ENCODE results near the gene MICAL3. TPM values are rescaled to one million over a fixed set of nuclear protein-coding genes. Genes with fewer than 3 reads are reported as not detected.

MICAL3 gene
- polyA plus RNA-seq, 4 donors = 3.2 to 31.4 (median 10.0) TPM

DNA sequence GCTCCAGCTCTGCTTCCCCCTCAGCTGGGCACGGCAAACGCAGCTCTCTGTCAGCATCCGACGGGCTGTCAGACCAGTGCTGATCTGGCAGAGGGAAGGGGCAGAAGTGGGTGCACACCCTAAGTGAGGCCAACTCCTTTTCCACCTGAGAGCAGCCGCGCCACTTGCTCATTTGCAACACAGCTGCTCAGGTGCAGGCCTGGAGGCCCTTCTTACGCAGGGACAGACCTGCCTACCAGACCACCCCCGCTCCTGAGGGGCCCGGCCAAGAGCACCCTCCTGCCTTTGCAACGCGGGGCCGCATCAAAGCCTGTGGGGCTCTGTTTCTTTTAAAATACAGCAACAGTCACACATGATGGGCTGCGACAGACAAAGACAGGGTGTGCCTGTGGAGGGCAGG, 202.3 kb downstream of the MICAL3 start:
- FAIRE-seq (no peak), DNase-seq (no peak)
- H3K27me3 ChIP-seq (ENCODE audit: control insufficient read depth in 3 of 3, insufficient read depth in 3 of 3, low read length in 3 of 3) = no peaks in the 10 kb centered on the region
- H3K27ac ChIP-seq (ENCODE audit: low read depth in 1 of 3, low read length in 2 of 3) = no peak overlapping the region
- WGBS, 3 donors = 93 to 96% (median 93%) methylated on average over 13 of the region's 13 CpGs
- H3K36me3 ChIP-seq (ENCODE audit: control insufficient read depth in 3 of 3, insufficient read depth in 2 of 3, low read depth in 1 of 3, low read length in 3 of 3) = peaks cover 3 to 83% (median 4%) of the 10 kb centered on the region in 3 donors
- H3K4me3 ChIP-seq (ENCODE audit: low read depth in 1 of 3, low read length in 3 of 3) = no peak overlapping the region
- H3K4me1 ChIP-seq (ENCODE audit: control insufficient read depth in 3 of 3, insufficient read depth in 2 of 3, low read depth in 1 of 3, low read length in 2 of 3) = no peaks in the 10 kb centered on the region
- no peaks in the 10 kb centered on the region for H3K9me3 ChIP-seq (ENCODE audit: control insufficient read depth in 2 of 2, insufficient read depth in 1 of 2, low read depth in 1 of 2, low read length in 1 of 2)

DNA sequence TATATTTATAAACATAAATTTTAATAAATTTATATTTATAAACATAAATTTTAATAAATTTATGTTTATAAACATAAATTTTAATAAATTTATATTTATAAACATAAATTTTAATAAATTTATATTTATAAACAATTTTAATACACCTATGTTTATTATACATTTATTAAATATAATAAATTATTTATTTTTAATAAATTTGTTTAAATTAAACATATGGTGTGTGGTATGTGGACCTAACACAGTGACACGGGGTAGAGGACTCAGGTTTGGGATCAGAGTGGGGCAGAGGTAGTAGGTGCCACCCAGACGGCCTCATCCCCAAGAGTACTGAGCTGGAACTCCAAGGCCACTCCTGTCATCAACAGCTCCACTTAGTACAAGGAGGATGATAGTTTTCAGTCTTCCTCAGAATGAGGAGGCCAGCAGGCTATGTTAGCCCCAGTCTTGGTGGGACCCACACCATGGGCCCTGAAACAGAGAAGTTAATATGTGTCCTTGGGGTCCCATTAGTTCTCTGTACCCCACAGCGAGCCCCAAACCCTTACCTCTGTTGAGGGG, 203.4 kb downstream of the MICAL3 start:
- no peak for DNase-seq
- 91 to 97% (median 92%) methylated on average over 3 of the region's 3 CpGs for WGBS, 3 donors
- Histone ChIP-seq H3K27me3 (ENCODE audit: control insufficient read depth in 3 of 3, insufficient read depth in 3 of 3, low read length in 3 of 3) (no peaks in the 10 kb centered on the region), H3K36me3 (ENCODE audit: control insufficient read depth in 3 of 3, insufficient read depth in 2 of 3, low read depth in 1 of 3, low read length in 3 of 3) (peaks cover 3 to 83% (median 4%) of the 10 kb centered on the region in 3 donors), H3K4me1 (ENCODE audit: control insufficient read depth in 3 of 3, insufficient read depth in 2 of 3, low read depth in 1 of 3, low read length in 2 of 3) (no peaks in the 10 kb centered on the region), H3K27ac (ENCODE audit: low read depth in 1 of 3, low read length in 2 of 3) (no peak overlapping the region), H3K9me3 (ENCODE audit: control insufficient read depth in 2 of 2, insufficient read depth in 1 of 2, low read depth in 1 of 2, low read length in 1 of 2) (no peaks in the 10 kb centered on the region), H3K4me3 (ENCODE audit: low read depth in 1 of 3, low read length in 3 of 3) (no peak overlapping the region)
- FAIRE-seq = peak; percentile 100

DNA sequence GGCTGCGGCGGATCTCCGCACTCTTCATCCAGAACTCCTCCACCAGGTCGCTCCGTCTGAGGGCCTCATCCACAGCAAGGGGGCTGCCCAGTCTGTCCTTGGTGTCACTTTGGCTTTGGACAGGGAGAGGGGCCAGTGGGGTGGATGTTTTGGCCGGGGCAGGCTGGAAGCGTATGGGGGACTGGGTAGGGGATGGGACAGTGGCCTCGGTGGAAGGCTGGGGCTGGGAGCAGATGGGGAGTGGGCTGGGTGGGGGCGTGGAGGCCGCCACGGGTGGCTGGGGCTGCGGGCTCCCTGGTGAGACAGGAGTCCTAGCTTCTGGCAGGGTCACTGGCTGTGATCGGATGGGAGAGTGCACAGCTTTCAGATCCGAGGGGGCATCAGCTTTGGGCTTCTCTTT, 205.7 kb downstream of the MICAL3 start:
- FAIRE-seq = no peak
- DNase-seq = no peak
- Histone ChIP-seq H3K27ac (ENCODE audit: low read depth in 1 of 3, low read length in 2 of 3) (no peak overlapping the region), H3K36me3 (ENCODE audit: control insufficient read depth in 3 of 3, insufficient read depth in 2 of 3, low read depth in 1 of 3, low read length in 3 of 3) (peaks cover 3 to 82% (median 4%) of the 10 kb centered on the region in 3 donors), H3K4me3 (ENCODE audit: low read depth in 1 of 3, low read length in 3 of 3) (no peak overlapping the region), H3K27me3 (ENCODE audit: control insufficient read depth in 3 of 3, insufficient read depth in 3 of 3, low read length in 3 of 3) (no peaks in the 10 kb centered on the region), H3K9me3 (ENCODE audit: control insufficient read depth in 2 of 2, insufficient read depth in 1 of 2, low read depth in 1 of 2, low read length in 1 of 2) (no peaks in the 10 kb centered on the region), H3K4me1 (ENCODE audit: control insufficient read depth in 3 of 3, insufficient read depth in 2 of 3, low read depth in 1 of 3, low read length in 2 of 3) (no peaks in the 10 kb centered on the region)
- 92 to 95% (median 92%) methylated on average over 14 of the region's 14 CpGs for WGBS, 3 donors

DNA sequence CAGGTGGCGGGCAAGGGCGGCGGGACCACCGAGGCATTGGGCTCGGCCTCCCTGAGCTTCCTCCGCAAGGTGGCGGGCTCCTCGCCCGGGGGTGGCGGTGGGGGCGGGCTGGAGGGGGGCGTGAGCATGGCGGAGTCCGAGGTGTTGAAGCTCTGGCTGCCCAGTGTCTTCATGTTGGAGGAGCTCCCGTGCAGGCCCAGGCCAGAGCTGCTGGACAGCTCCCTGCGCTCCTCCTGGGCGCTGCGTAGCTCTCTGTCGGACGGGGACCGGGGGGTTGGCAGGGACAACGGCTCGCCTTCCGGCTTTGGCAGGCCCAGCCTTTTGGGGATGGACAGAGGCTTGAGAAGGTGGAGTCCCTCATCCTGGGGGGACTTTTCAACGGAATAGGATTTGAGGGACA, 206.2 kb downstream of the MICAL3 start:
- Histone ChIP-seq H3K36me3 (ENCODE audit: control insufficient read depth in 3 of 3, insufficient read depth in 2 of 3, low read depth in 1 of 3, low read length in 3 of 3) (peaks cover 3 to 84% (median 4%) of the 10 kb centered on the region in 3 donors), H3K4me1 (ENCODE audit: control insufficient read depth in 3 of 3, insufficient read depth in 2 of 3, low read depth in 1 of 3, low read length in 2 of 3) (no peaks in the 10 kb centered on the region)

DNA sequence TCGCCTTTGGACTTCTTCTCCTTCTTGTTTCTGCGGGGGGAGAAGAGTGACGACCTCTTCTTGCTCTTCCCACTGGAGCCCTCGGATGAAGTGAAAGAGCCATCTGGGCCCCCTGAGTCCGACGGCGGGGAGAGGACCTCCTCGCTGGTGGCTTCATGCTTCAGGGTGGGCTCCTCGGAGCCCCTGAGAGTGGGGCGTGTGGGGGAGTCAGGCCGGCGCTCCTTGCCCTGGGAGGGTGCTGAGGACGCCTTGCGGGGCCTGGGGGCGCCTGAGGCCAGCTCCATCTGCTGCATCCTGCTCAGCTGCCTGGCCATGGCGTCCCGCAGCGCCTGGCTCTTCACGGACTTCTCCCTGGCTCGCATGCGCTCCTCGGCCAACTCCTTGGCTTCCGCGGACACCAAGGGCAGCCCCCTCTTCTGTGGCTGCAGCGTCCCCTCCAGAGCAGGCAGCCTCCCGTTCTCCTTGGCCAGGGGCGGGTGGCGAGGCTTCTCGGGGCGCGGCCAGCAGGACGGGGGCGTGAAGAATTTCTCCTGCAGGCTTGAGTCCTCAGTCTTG, 206.8 kb downstream of the MICAL3 start:
- H3K4me3 ChIP-seq (ENCODE audit: low read depth in 1 of 3, low read length in 3 of 3) = no peak overlapping the region
- H3K27me3 ChIP-seq (ENCODE audit: control insufficient read depth in 3 of 3, insufficient read depth in 3 of 3, low read length in 3 of 3) = no peaks in the 10 kb centered on the region
- no peak overlapping the region for H3K27ac ChIP-seq (ENCODE audit: low read depth in 1 of 3, low read length in 2 of 3)
- H3K4me1 ChIP-seq (ENCODE audit: control insufficient read depth in 3 of 3, insufficient read depth in 2 of 3, low read depth in 1 of 3, low read length in 2 of 3) = no peaks in the 10 kb centered on the region
- DNase-seq (no peak), FAIRE-seq (no peak)
- H3K36me3 ChIP-seq (ENCODE audit: control insufficient read depth in 3 of 3, insufficient read depth in 2 of 3, low read depth in 1 of 3, low read length in 3 of 3) = peaks cover 3 to 84% (median 6%) of the 10 kb centered on the region in 3 donors
- H3K9me3 ChIP-seq (ENCODE audit: control insufficient read depth in 2 of 2, insufficient read depth in 1 of 2, low read depth in 1 of 2, low read length in 1 of 2) = no peaks in the 10 kb centered on the region
- WGBS, 3 donors = 92 to 94% (median 94%) methylated on average over 33 of the region's 33 CpGs

More for the DNA sequence above, 206.2 kb downstream of the MICAL3 start:
- WGBS, 3 donors = 90 to 94% (median 92%) methylated on average over 24 to 25 of the region's 25 CpGs
- Histone ChIP-seq H3K9me3 (ENCODE audit: control insufficient read depth in 2 of 2, insufficient read depth in 1 of 2, low read depth in 1 of 2, low read length in 1 of 2) (no peaks in the 10 kb centered on the region), H3K27ac (ENCODE audit: low read depth in 1 of 3, low read length in 2 of 3) (no peak overlapping the region), H3K4me3 (ENCODE audit: low read depth in 1 of 3, low read length in 3 of 3) (no peak overlapping the region), H3K27me3 (ENCODE audit: control insufficient read depth in 3 of 3, insufficient read depth in 3 of 3, low read length in 3 of 3) (no peaks in the 10 kb centered on the region)
- FAIRE-seq (no peak), DNase-seq (no peak)

DNA sequence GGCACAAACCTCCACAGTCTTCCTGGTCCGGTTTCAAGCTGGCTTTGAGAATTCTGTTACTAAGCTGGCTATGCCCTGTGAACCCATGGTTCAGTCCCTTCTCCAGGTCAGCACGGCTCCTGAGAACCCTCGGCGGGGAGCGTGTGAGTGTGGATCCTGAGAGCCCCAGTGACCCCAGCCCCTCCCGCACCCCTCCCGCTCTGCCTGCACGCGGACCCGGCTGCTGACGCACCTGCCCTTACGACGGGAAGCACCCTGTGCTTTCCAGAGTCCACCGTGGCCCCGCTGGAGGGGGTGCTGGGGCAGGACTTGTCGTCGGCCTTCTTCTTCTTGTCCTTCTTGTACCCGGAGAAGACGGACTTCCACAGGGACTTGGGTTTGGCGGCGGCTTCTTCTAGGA, 207.3 kb downstream of the MICAL3 start:
- 92 to 94% (median 92%) methylated on average over 13 to 21 of the region's 21 CpGs for WGBS, 3 donors
- no peak overlapping the region for H3K4me3 ChIP-seq (ENCODE audit: low read depth in 1 of 3, low read length in 3 of 3)
- H3K27me3 ChIP-seq (ENCODE audit: control insufficient read depth in 3 of 3, insufficient read depth in 3 of 3, low read length in 3 of 3) = no peaks in the 10 kb centered on the region
- DNase-seq (no peak), FAIRE-seq (no peak)
- no peaks in the 10 kb centered on the region for H3K4me1 ChIP-seq (ENCODE audit: control insufficient read depth in 3 of 3, insufficient read depth in 2 of 3, low read depth in 1 of 3, low read length in 2 of 3)
- H3K9me3 ChIP-seq (ENCODE audit: control insufficient read depth in 2 of 2, insufficient read depth in 1 of 2, low read depth in 1 of 2, low read length in 1 of 2) = no peaks in the 10 kb centered on the region
- H3K36me3 ChIP-seq (ENCODE audit: control insufficient read depth in 3 of 3, insufficient read depth in 2 of 3, low read depth in 1 of 3, low read length in 3 of 3) = peaks cover 3 to 84% (median 6%) of the 10 kb centered on the region in 3 donors
- no peak overlapping the region for H3K27ac ChIP-seq (ENCODE audit: low read depth in 1 of 3, low read length in 2 of 3)

DNA sequence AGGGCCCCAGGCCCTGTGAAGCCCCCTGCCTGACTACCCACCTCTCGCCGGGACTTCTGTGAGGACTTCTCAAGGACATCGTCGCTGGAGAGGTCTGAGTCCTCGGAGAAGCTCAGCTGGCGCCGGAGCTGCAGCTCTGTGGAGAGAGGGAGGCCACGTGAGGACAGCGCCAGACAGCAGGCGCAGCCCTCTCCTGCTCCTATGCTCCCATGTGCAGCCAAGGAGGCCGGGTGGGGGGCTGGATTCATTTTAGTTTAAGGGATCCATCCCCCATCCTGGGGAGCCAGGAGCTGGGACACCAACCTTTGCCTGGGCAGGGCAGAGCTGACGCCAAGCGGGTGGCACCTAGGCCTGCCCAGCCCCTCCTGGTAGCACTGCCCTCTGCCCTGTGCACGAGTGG, 207.7 kb downstream of the MICAL3 start:
- H3K4me1 ChIP-seq (ENCODE audit: control insufficient read depth in 3 of 3, insufficient read depth in 2 of 3, low read depth in 1 of 3, low read length in 2 of 3) = no peaks in the 10 kb centered on the region
- H3K9me3 ChIP-seq (ENCODE audit: control insufficient read depth in 2 of 2, insufficient read depth in 1 of 2, low read depth in 1 of 2, low read length in 1 of 2) = no peaks in the 10 kb centered on the region
- peaks cover 3 to 83% (median 6%) of the 10 kb centered on the region in 3 donors for H3K36me3 ChIP-seq (ENCODE audit: control insufficient read depth in 3 of 3, insufficient read depth in 2 of 3, low read depth in 1 of 3, low read length in 3 of 3)
- 88 to 90% (median 89%) methylated on average over 14 of the region's 14 CpGs for WGBS, 3 donors
- no peaks in the 10 kb centered on the region for H3K27me3 ChIP-seq (ENCODE audit: control insufficient read depth in 3 of 3, insufficient read depth in 3 of 3, low read length in 3 of 3)
- H3K4me3 ChIP-seq (ENCODE audit: low read depth in 1 of 3, low read length in 3 of 3) = no peak overlapping the region
- H3K27ac ChIP-seq (ENCODE audit: low read depth in 1 of 3, low read length in 2 of 3) = no peak overlapping the region
- DNase-seq = no peak
- no peak for FAIRE-seq

DNA sequence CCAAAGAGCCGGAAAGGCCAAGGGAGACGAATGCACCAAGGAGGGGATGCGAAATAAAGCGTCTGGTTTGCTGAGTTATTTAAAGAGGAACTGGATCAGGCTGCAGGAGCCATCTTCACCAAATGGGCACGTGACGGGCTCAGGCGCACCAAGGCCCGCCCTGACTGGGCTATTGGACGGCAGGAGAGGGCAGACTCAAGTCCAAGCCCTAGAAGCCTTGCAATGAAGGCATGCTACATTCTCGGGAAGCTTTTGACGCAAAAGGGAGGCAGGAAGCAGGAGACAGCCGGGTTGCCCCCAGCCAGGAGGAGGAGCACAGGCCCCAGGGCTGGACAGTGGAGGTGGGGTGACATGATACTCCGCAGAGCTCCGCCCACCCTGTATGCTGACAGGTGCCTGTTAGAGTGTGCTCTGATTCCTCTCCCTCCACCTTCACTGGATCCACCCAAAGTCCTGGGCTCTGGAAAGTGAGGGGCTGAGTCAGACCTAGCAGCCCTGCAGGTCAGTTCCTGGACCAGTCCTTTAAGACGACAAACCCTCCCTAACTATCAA, 208.6 kb downstream of the MICAL3 start:
- 94 to 96% (median 95%) methylated on average over 15 of the region's 15 CpGs for WGBS, 3 donors
- H3K27me3 ChIP-seq (ENCODE audit: control insufficient read depth in 3 of 3, insufficient read depth in 3 of 3, low read length in 3 of 3) = no peaks in the 10 kb centered on the region
- no peak overlapping the region for H3K27ac ChIP-seq (ENCODE audit: low read depth in 1 of 3, low read length in 2 of 3)
- H3K4me3 ChIP-seq (ENCODE audit: low read depth in 1 of 3, low read length in 3 of 3) = no peak overlapping the region
- peaks cover 3 to 82% (median 6%) of the 10 kb centered on the region in 3 donors for H3K36me3 ChIP-seq (ENCODE audit: control insufficient read depth in 3 of 3, insufficient read depth in 2 of 3, low read depth in 1 of 3, low read length in 3 of 3)
- H3K9me3 ChIP-seq (ENCODE audit: control insufficient read depth in 2 of 2, insufficient read depth in 1 of 2, low read depth in 1 of 2, low read length in 1 of 2) = no peaks in the 10 kb centered on the region
- H3K4me1 ChIP-seq (ENCODE audit: control insufficient read depth in 3 of 3, insufficient read depth in 2 of 3, low read depth in 1 of 3, low read length in 2 of 3) = peaks cover 0 to 7% (median 2%) of the 10 kb centered on the region in 3 donors
- FAIRE-seq (no peak), DNase-seq (no peak)
